Adrenal gland (tissue), 5 donors: ENCODE data around the gene HINT3.

Source experiments
- POLR2A ChIP-seq, 2 donors: fragments of 450-650 bp; IDR thresholded peaks; one replicate each; pipeline ENCODE4 v1.6.1; 2017; ENCODE audit warnings: antibody characterized with exemption in 2 of 2, mild to moderate bottlenecking in 2 of 2, moderate library complexity in 1 of 2
- TF ChIP-seq, protein P1 (sequence below), 6 experiments: fragments of 450-650 bp in 4 of 6; fragments of 200-600 bp in 2 of 6; sonication (generic) in 1 of 6; IDR thresholded peaks; 1 replicate in 5 of 6; 2 replicates in 1 of 6; pipeline versions ENCODE4 v1.5.1 to v1.8.0; 2016 to 2021; ENCODE audit warnings: antibody characterized with exemption in 6 of 6, mild to moderate bottlenecking in 2 of 6, moderate library complexity in 1 of 6
- donor health status: DM: no; HTN: no; CAD: no.

DNA sequence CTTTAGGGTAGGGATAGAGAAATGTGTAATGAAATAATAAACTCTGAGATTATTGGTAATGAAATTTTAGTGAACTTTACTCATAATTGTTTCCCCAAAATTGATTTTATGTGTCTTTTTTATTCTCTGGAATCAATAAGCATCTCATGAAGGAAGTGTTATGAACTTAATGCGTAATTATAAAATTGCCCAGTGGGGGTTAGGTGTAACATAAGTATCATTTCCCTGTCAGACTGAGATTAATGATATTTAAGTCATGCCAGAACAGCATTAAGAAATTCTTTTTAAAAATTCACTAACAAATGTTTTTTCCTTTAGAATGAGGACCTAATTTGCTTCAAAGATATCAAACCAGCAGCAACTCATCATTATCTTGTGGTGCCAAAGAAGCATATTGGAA is 10.0 kb downstream of the HINT3 start:
- TF ChIP-seq, protein P1, sequence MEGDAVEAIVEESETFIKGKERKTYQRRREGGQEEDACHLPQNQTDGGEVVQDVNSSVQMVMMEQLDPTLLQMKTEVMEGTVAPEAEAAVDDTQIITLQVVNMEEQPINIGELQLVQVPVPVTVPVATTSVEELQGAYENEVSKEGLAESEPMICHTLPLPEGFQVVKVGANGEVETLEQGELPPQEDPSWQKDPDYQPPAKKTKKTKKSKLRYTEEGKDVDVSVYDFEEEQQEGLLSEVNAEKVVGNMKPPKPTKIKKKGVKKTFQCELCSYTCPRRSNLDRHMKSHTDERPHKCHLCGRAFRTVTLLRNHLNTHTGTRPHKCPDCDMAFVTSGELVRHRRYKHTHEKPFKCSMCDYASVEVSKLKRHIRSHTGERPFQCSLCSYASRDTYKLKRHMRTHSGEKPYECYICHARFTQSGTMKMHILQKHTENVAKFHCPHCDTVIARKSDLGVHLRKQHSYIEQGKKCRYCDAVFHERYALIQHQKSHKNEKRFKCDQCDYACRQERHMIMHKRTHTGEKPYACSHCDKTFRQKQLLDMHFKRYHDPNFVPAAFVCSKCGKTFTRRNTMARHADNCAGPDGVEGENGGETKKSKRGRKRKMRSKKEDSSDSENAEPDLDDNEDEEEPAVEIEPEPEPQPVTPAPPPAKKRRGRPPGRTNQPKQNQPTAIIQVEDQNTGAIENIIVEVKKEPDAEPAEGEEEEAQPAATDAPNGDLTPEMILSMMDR (IDR thresholded peaks at IDR 0.05), result no peak
- no peak for TF ChIP-seq POLR2A (IDR thresholded peaks at IDR 0.05)
